ENCODE data around the gene H2BW2. TPM values are rescaled to one million over a fixed set of nuclear protein-coding genes. Genes with fewer than 3 reads are reported as not detected.

The H2BW2 gene
- polyA plus RNA-seq, 2 of the 4 experiments (the other 2 are of a cell fraction): not detected

GRCh38 chrX:104008831-104009230 lies 30.9 kb upstream of the H2BW2 start:
- TF ChIP-seq RCOR1 (IDR thresholded peaks at IDR 0.05; ENCODE audit: low read depth, low read length): no peak
- no peak for TF ChIP-seq EP300 (IDR thresholded peaks at IDR 0.05)
- no peak for TF ChIP-seq TFCP2L1 (CRISPR knock-in tag; IDR thresholded peaks at IDR 0.05)
- no peak for TF ChIP-seq SREBF2 (IDR thresholded peaks at IDR 0.05)
- no peak for TF ChIP-seq CBX8 (IDR thresholded peaks at IDR 0.05)
- TF ChIP-seq HOXB5 (CRISPR knock-in tag; IDR thresholded peaks at IDR 0.05): no peak
- TF ChIP-seq EHF (CRISPR knock-in tag; IDR thresholded peaks at IDR 0.05): no peak
- TF ChIP-seq MAX (IDR thresholded peaks at IDR 0.05): no peak
- no peak for TF ChIP-seq EHMT2 (IDR thresholded peaks at IDR 0.05; ENCODE audit: low read depth)
- no peak for TF ChIP-seq CEBPB (IDR thresholded peaks at IDR 0.05)
- TF ChIP-seq ZFP36 (IDR thresholded peaks at IDR 0.05; ENCODE audit: borderline replicate concordance, partially characterized antibody): no peak
- no peak for TF ChIP-seq RARB (CRISPR knock-in tag; IDR thresholded peaks at IDR 0.05)
- TF ChIP-seq TP53 (CRISPR knock-in tag; IDR thresholded peaks at IDR 0.05): no peak
- no peak for TF ChIP-seq MAZ (IDR thresholded peaks at IDR 0.05; ENCODE audit: borderline replicate concordance, low read depth, low read length)
- no peak for ATAC-seq
- no peak for FAIRE-seq
- 4% methylated on average over 5 of the region's 5 CpGs for whole genome bisulfite sequencing (ENCODE audit: missing lambda C conversion rate)
- H3K27ac ChIP-seq: no peak overlapping the region
- no peak for DNase-seq (ENCODE audit: low read depth in 1 of 2, low spot score in 1 of 2)
- H3K4me1 ChIP-seq: no peaks in the 10 kb centered on the region
- no peak overlapping the region for H3K4me3 ChIP-seq
- H3K9me3 ChIP-seq: no peaks in the 10 kb centered on the region
- ChIA-PET POLR2A (no interaction called here), CTCF (no interaction called here)
- no peak overlapping the region for H3K4me2 ChIP-seq

- no peak overlapping the region for H3K4me2 ChIP-seq
Observed at GRCh38 chrX:104013158-104013557, 26.6 kb upstream of the H2BW2 start.

GRCh38 chrX:104013606-104014005 lies 26.1 kb upstream of the H2BW2 start, which contains the start of gene H2BW1:
TSS of gene H2BW1 (minus strand) at chrX:104013708. CDS start at chrX:104013576, 132 bp downstream.
- ChIA-PET CTCF (no interaction called here), POLR2A (no interaction called here)
- Histone ChIP-seq H3K27ac (no peak within 1 kb of the TSS), H3K9me3 (no peaks in the 10 kb centered on the region), H3K4me1 (no peaks in the 10 kb centered on the region), H3K4me3 (no peak within 1 kb of the TSS), H3K4me2 (no peak within 1 kb of the TSS)
- no peak for FAIRE-seq
- 73% methylated on average over 10 of the region's 20 CpGs for WGBS (ENCODE audit: missing lambda C conversion rate)
- ATAC-seq: no peak
- no peak for DNase-seq (ENCODE audit: low read depth in 1 of 2, low spot score in 1 of 2)
- no peak for TF ChIP-seq CBX2 (IDR thresholded peaks at IDR 0.05; ENCODE audit: borderline replicate concordance, low read depth)
- TF ChIP-seq GATA3 (IDR thresholded peaks at IDR 0.05; ENCODE audit: borderline replicate concordance): no peak
- no peak for TF ChIP-seq RAD21 (conservative IDR thresholded peaks at IDR 0.05 in 1 of 2, IDR thresholded peaks at IDR 0.05 in 1 of 2)
- no peak for TF ChIP-seq HMGXB4 (CRISPR knock-in tag; IDR thresholded peaks at IDR 0.05; ENCODE audit: borderline replicate concordance)
- TF ChIP-seq BCL3 (IDR thresholded peaks at IDR 0.05): no peak
- no peak for TF ChIP-seq MYC (IDR thresholded peaks at IDR 0.05; ENCODE audit: borderline replicate concordance, low read length)
- no peak for TF ChIP-seq PHF8 (IDR thresholded peaks at IDR 0.05; ENCODE audit: borderline replicate concordance, low read depth)
- TF ChIP-seq FOXS1 (CRISPR knock-in tag; IDR thresholded peaks at IDR 0.05): no peak
- no peak for TF ChIP-seq EP300 (IDR thresholded peaks at IDR 0.05)
- no peak for TF ChIP-seq KDM5A (IDR thresholded peaks at IDR 0.05)

More at GRCh38 chrX:104013158-104013557, 26.6 kb upstream of the H2BW2 start:
- CTCF ChIA-PET: no interaction called here
- no peak for TF ChIP-seq RAD21 (conservative IDR thresholded peaks at IDR 0.05 in 1 of 2, IDR thresholded peaks at IDR 0.05 in 1 of 2)
- TF ChIP-seq FOSL2 (IDR thresholded peaks at IDR 0.05): no peak
- no peak for TF ChIP-seq FOSL2 (CRISPR knock-in tag; IDR thresholded peaks at IDR 0.05)
- TF ChIP-seq KDM5A (IDR thresholded peaks at IDR 0.05): no peak
- no peak for TF ChIP-seq HOXB5 (CRISPR knock-in tag; IDR thresholded peaks at IDR 0.05)
- no peak for TF ChIP-seq ZFP36 (IDR thresholded peaks at IDR 0.05; ENCODE audit: borderline replicate concordance, partially characterized antibody)
- no peak for TF ChIP-seq FOSB (CRISPR knock-in tag; IDR thresholded peaks at IDR 0.05)
- TF ChIP-seq BCL3 (IDR thresholded peaks at IDR 0.05): no peak
- TF ChIP-seq MAX (IDR thresholded peaks at IDR 0.05): no peak
- no peak for TF ChIP-seq RCOR1 (IDR thresholded peaks at IDR 0.05; ENCODE audit: low read depth, low read length)
- TF ChIP-seq MYC (IDR thresholded peaks at IDR 0.05; ENCODE audit: borderline replicate concordance, low read length): no peak
- TF ChIP-seq ZNF302 (CRISPR knock-in tag; IDR thresholded peaks at IDR 0.05): no peak
- no peak for TF ChIP-seq E2F6 (IDR thresholded peaks at IDR 0.05; ENCODE audit: borderline replicate concordance, low read depth)
- no peak for ATAC-seq
- 79% methylated on average over 8 of the region's 24 CpGs for WGBS (ENCODE audit: missing lambda C conversion rate)
- Histone ChIP-seq H3K4me3 (no peak overlapping the region), H3K27ac (no peak overlapping the region), H3K9me3 (no peaks in the 10 kb centered on the region), H3K4me1 (no peaks in the 10 kb centered on the region)
- no peak for DNase-seq (ENCODE audit: low read depth in 1 of 2, low spot score in 1 of 2)
- POLR2A ChIA-PET: no interaction called here
- FAIRE-seq: no peak

Measured in A549 (cell line).